GM12878 (cell line): Measurements from ENCODE around the gene TBCB. TPM values are rescaled to one million over a fixed set of nuclear protein-coding genes. Genes with fewer than 3 reads are reported as not detected.

Source experiments
- ATAC-seq: fragments of 200-7000 bp; cut with Tn5 transposase; 3 replicates; pipeline ENCODE4 v1.9.1; 2020; ENCODE audit warnings: mild to moderate bottlenecking, moderate library complexity
- BruUV-seq: library from RNA; stranded (reverse); fragments of 400-500 nt; replicated peaks from 2 replicates; lab custom pipeline; 2021; lab: Mats Ljungman, UMichigan
- CTCF ChIA-PET: fragments of 300-600 bp; sonication (Branson Sonifier 250); formaldehyde crosslinking; extraction: SDS; loops from one replicate; lab custom pipeline; 2021; ENCODE audit warnings: inconsistent platforms; lab: Yijun Ruan, JAX
- POLR2A ChIA-PET: fragments of 350-600 bp; formaldehyde crosslinking; extraction: SDS; loops from one replicate; lab custom pipeline; 2021; ENCODE audit warnings: inconsistent platforms; lab: Charles Lee
- RAD21 ChIA-PET: fragments of 300-600 bp; sonication (Branson Sonifier 250); formaldehyde crosslinking; loops from one replicate; lab custom pipeline; 2023; ENCODE audit warnings: antibody characterized with exemption; ENCODE audit not compliant: unreplicated experiment; lab: Charles Lee
- SMC1A ChIA-PET: fragments of 300-600 bp; sonication (Branson Sonifier 250); formaldehyde crosslinking; loops from one replicate; lab custom pipeline; 2023; ENCODE audit not compliant: unreplicated experiment, uncharacterized antibody; lab: Charles Lee
- DNase-seq: peaks from one replicate; pipeline ENCODE4 v3.0.0-alpha.2; 2011; ENCODE audit warnings: low read depth, low spot score
- FAIRE-seq: peaks from 3 replicates; lab custom pipeline; 2011; peaks lifted over from hg19 to GRCh38; lab: Jason Lieb, UNC
- H2AFZ ChIP-seq: 2 replicates; pipeline ENCODE4 v1.6.0; 2011; ENCODE audit warnings: low read depth, low read length, control low read depth; ENCODE audit not compliant: control insufficient read depth
- H3K27ac ChIP-seq: 2 replicates; pipeline ENCODE4 v1.5.1; 2011; ENCODE audit warnings: control low read depth; ENCODE audit not compliant: control insufficient read depth, insufficient read depth
- H3K27me3 ChIP-seq, 2 experiments: replicated peaks in 1 of 2; 2 replicates each; pipeline versions ENCODE4 v1.6.0 to v1.6.1; 2011; ENCODE audit warnings: low read length in 1 of 2; ENCODE audit not compliant: control insufficient read depth in 2 of 2, insufficient read depth in 2 of 2
- H3K36me3 ChIP-seq, 2 experiments: 2 replicates each; pipeline ENCODE4 v1.5.1; 2011; ENCODE audit warnings: low read length in 1 of 2; ENCODE audit not compliant: control insufficient read depth in 2 of 2, insufficient read depth in 2 of 2
- H3K4me1 ChIP-seq: 2 replicates; pipeline ENCODE4 v1.6.1; 2011; ENCODE audit warnings: mild to moderate bottlenecking, low read length, moderate library complexity, mixed read lengths; ENCODE audit not compliant: control insufficient read depth, insufficient read depth
- H3K4me2 ChIP-seq: 2 replicates; pipeline ENCODE4 v1.6.0; 2011; ENCODE audit warnings: control low read depth; ENCODE audit not compliant: control insufficient read depth, insufficient read depth
- H3K4me3 ChIP-seq: fragments of 200-600 bp; sonication (generic); 2 replicates; pipeline ENCODE4 v1.5.1; 2016
- H3K79me2 ChIP-seq: 2 replicates; pipeline ENCODE4 v1.6.0; 2011; ENCODE audit warnings: low read length; ENCODE audit not compliant: control insufficient read depth, insufficient read depth
- H3K9ac ChIP-seq: 2 replicates; pipeline ENCODE4 v1.8.0; 2011; ENCODE audit warnings: low read length, control low read depth, mixed read lengths; ENCODE audit not compliant: control insufficient read depth, insufficient read depth
- H3K9me3 ChIP-seq: replicated peaks from 3 replicates; pipeline ENCODE4 v1.5.1; 2011; ENCODE audit warnings: mild to moderate bottlenecking, low read length; ENCODE audit not compliant: control insufficient read depth, insufficient read depth
- H4K20me1 ChIP-seq: 2 replicates; pipeline ENCODE4 v1.6.0; 2011; ENCODE audit not compliant: control insufficient read depth, insufficient read depth
- BRCA1 ChIP-seq: IDR thresholded peaks from 2 replicates; pipeline ENCODE4 v1.6.1; 2011; ENCODE audit warnings: low read depth, low read length, improper control_type of control experiment
- CHD2 ChIP-seq: IDR thresholded peaks from 2 replicates; pipeline ENCODE4 v1.6.1; 2011; ENCODE audit warnings: low read depth, low read length, improper control_type of control experiment, borderline replicate concordance
- DPF2 ChIP-seq: fragments of 450-650 bp; IDR thresholded peaks from 2 replicates; pipeline ENCODE4 v1.6.1; 2017; ENCODE audit warnings: mild to moderate bottlenecking
- HCFC1 ChIP-seq: fragments of 150-350 bp; IDR thresholded peaks from 2 replicates; pipeline ENCODE4 v1.6.1; 2014; ENCODE audit warnings: low read length
- IKZF1 ChIP-seq: fragments of 450-650 bp; conservative IDR thresholded peaks from 2 replicates; pipeline ENCODE4 v1.6.1; 2017; ENCODE audit warnings: antibody characterized with exemption, mild to moderate bottlenecking
- MYC ChIP-seq: IDR thresholded peaks from 2 replicates; pipeline ENCODE4 v1.6.1; 2011; ENCODE audit warnings: mild to moderate bottlenecking, low read length, moderate library complexity, inconsistent platforms; ENCODE audit not compliant: insufficient read depth, insufficient replicate concordance, insufficient read length, severe bottlenecking
- RAD21 ChIP-seq: IDR thresholded peaks from 2 replicates; pipeline ENCODE4 v1.6.1; 2011; ENCODE audit warnings: mild to moderate bottlenecking, low read depth, low read length, moderate library complexity; ENCODE audit not compliant: insufficient read depth
- SIX5 ChIP-seq: IDR thresholded peaks from 2 replicates; pipeline ENCODE4 v1.6.1; 2011; ENCODE audit warnings: mild to moderate bottlenecking, low read depth, low read length, moderate library complexity; ENCODE audit not compliant: severe bottlenecking
- SPI1 ChIP-seq: IDR thresholded peaks from 2 replicates; pipeline ENCODE4 v1.6.1; 2011; ENCODE audit warnings: low read depth, mild to moderate bottlenecking, low read length, moderate library complexity, borderline replicate concordance; ENCODE audit not compliant: insufficient read depth
- STAT1 ChIP-seq: fragments of 450-650 bp; conservative IDR thresholded peaks from 2 replicates; pipeline ENCODE4 v1.6.1; 2014; ENCODE audit warnings: antibody characterized with exemption, mild to moderate bottlenecking
- TCF3 ChIP-seq: IDR thresholded peaks from 2 replicates; pipeline ENCODE4 v1.6.1; 2012; ENCODE audit warnings: low read depth, mild to moderate bottlenecking, low read length, borderline replicate concordance; ENCODE audit not compliant: insufficient read depth
- ZNF217 ChIP-seq: fragments of 450-650 bp; IDR thresholded peaks from 2 replicates; pipeline ENCODE4 v1.6.1; 2017; ENCODE audit warnings: antibody characterized with exemption, mild to moderate bottlenecking
- WGBS: methylation state at CpG from one replicate; pipeline ENCODE4 v1.1.6; 2016; ENCODE audit warnings: low lambda C conversion rate; ENCODE audit not compliant: insufficient replicate concordance, insufficient coverage; ENCODE audit errors: missing lambda C conversion rate; 5-methylcytosine and 5-hydroxymethylcytosine counted together
- in situ Hi-C: fragments of 300-500 bp; cut with MboI; formaldehyde crosslinking; loops from 9 replicates; pipeline ENCODE4 v1.14.3; 2018; ENCODE audit warnings: mixed read lengths
- intact Hi-C: fragments of 100-400 bp; cut with micrococcal nuclease; formaldehyde crosslinking; loops from one replicate; pipeline ENCODE4 v1.14.2; 2022; ENCODE audit not compliant: unreplicated experiment
- polyA plus RNA-seq, 11 experiments: library from polyadenylated mRNA; depleted of rRNA in 4 of 11; unstranded in 6 of 11; stranded (reverse) in 5 of 11; fragments of >200 nt; fragmentation: Nextera tagmentation in 4 of 11; fragmentation: Illumina TruSeq in 1 of 11; extraction: Ambion mirVana in 4 of 11; extraction: Trizol in 1 of 11; gene quantifications; 1 replicate in 1 of 11; 2 replicates in 10 of 11; pipeline versions ENCODE4 v1.2.1 to v1.2.3, GENCODE V29; 2011 to 2016; ENCODE audit warnings: inconsistent platforms in 2 of 11, missing spikeins in 2 of 11, low read depth in 1 of 11
- total RNA-seq, 4 experiments: library from RNA; depleted of rRNA in 3 of 4; stranded (reverse); fragments of >200 nt in 3 of 4; fragmentation: Illumina TruSeq in 1 of 4; extraction: Trizol in 1 of 4; gene quantifications; 2 replicates each; pipeline versions ENCODE4 v1.2.1 to v1.2.3, GENCODE V29; 2013 to 2021
- TF ChIP-seq, protein P1 (sequence below): fragments of 450-650 bp; conservative IDR thresholded peaks from 2 replicates; pipeline ENCODE4 v1.6.1; 2017; ENCODE audit warnings: mild to moderate bottlenecking, moderate library complexity
- TF ChIP-seq, protein P2 (sequence below): IDR thresholded peaks from 2 replicates; pipeline ENCODE4 v1.6.1; 2012; ENCODE audit warnings: low read depth, low read length, improper control_type of control experiment
- TF ChIP-seq, protein P3 (sequence below): fragments of 450-650 bp; IDR thresholded peaks from 2 replicates; pipeline ENCODE4 v1.6.1; 2017; ENCODE audit warnings: mild to moderate bottlenecking, moderate library complexity

Gene TBCB
- total and polyA plus RNA-seq, 10 of the 15 experiments (the other 5 are each of a cell fraction or from before 2014, with no cell fraction given), result 9.4 to 193 (median 126) TPM

DNA sequence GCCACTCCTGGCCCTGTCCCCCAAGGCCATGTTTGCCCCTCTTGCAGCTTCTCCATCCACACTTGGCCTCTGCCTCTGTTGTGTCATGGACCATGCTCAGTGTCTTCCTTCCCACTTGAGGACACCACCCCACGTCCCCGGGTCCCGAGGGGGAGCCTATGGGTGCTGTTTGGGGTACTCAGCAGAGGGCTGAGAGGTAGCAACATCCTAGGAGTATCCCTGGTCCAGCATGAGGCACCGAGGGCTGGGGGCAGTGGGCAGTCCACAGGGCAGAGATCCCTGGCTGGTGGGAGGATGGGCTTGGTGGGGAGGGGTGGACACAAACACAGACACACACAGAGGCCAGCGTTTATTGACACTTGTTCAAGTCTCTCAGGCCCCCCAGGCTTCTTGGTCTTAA is 35.3 kb downstream of the TBCB start:
- Histone ChIP-seq H3K27me3 (no peaks in the 10 kb centered on the region), H3K36me3 (peaks cover 9 to 19% of the 10 kb centered on the region in 2 experiments), H3K9me3 (no peaks in the 10 kb centered on the region), H3K79me2 (no peaks in the 10 kb centered on the region), H3K9ac (no peak overlapping the region), H3K4me1 (no peaks in the 10 kb centered on the region), H3K4me2 (no peak overlapping the region), H3K27ac (no peak overlapping the region), H3K4me3 (no peak overlapping the region), H4K20me1 (no peaks in the 10 kb centered on the region), H2AFZ (no peak overlapping the region)
- RAD21 ChIA-PET, result interaction anchor here (0.7 kb wide), 1 partner anchor 23 kb away, joined by 3 read pairs; no protein-coding TSS in a partner anchor
- no peak for DNase-seq
- ATAC-seq, result no peak
- SMC1A ChIA-PET, result no interaction called here
- intact Hi-C loops, result no loop called here
- CTCF ChIA-PET, result no interaction called here
- in situ Hi-C loops, result no loop called here
- POLR2A ChIA-PET, result no interaction called here
- BruUV-seq, result no TSS peak
- WGBS, result 98% methylated on average over 5 of the region's 5 CpGs
- TF ChIP-seq CHD2 (no peak), DPF2 (no peak), IKZF1 (no peak), SPI1 (no peak), TCF3 (no peak), BRCA1 (no peak), STAT1 (no peak), HCFC1 (no peak), RAD21 (no peak), SIX5 (no peak), ZNF217 (no peak), MYC (no peak)
- TF ChIP-seq, protein P1, sequence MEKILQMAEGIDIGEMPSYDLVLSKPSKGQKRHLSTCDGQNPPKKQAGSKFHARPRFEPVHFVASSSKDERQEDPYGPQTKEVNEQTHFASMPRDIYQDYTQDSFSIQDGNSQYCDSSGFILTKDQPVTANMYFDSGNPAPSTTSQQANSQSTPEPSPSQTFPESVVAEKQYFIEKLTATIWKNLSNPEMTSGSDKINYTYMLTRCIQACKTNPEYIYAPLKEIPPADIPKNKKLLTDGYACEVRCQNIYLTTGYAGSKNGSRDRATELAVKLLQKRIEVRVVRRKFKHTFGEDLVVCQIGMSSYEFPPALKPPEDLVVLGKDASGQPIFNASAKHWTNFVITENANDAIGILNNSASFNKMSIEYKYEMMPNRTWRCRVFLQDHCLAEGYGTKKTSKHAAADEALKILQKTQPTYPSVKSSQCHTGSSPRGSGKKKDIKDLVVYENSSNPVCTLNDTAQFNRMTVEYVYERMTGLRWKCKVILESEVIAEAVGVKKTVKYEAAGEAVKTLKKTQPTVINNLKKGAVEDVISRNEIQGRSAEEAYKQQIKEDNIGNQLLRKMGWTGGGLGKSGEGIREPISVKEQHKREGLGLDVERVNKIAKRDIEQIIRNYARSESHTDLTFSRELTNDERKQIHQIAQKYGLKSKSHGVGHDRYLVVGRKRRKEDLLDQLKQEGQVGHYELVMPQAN, result no peak
- TF ChIP-seq, protein P2, sequence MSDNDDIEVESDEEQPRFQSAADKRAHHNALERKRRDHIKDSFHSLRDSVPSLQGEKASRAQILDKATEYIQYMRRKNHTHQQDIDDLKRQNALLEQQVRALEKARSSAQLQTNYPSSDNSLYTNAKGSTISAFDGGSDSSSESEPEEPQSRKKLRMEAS, result no peak
- TF ChIP-seq, protein P3, sequence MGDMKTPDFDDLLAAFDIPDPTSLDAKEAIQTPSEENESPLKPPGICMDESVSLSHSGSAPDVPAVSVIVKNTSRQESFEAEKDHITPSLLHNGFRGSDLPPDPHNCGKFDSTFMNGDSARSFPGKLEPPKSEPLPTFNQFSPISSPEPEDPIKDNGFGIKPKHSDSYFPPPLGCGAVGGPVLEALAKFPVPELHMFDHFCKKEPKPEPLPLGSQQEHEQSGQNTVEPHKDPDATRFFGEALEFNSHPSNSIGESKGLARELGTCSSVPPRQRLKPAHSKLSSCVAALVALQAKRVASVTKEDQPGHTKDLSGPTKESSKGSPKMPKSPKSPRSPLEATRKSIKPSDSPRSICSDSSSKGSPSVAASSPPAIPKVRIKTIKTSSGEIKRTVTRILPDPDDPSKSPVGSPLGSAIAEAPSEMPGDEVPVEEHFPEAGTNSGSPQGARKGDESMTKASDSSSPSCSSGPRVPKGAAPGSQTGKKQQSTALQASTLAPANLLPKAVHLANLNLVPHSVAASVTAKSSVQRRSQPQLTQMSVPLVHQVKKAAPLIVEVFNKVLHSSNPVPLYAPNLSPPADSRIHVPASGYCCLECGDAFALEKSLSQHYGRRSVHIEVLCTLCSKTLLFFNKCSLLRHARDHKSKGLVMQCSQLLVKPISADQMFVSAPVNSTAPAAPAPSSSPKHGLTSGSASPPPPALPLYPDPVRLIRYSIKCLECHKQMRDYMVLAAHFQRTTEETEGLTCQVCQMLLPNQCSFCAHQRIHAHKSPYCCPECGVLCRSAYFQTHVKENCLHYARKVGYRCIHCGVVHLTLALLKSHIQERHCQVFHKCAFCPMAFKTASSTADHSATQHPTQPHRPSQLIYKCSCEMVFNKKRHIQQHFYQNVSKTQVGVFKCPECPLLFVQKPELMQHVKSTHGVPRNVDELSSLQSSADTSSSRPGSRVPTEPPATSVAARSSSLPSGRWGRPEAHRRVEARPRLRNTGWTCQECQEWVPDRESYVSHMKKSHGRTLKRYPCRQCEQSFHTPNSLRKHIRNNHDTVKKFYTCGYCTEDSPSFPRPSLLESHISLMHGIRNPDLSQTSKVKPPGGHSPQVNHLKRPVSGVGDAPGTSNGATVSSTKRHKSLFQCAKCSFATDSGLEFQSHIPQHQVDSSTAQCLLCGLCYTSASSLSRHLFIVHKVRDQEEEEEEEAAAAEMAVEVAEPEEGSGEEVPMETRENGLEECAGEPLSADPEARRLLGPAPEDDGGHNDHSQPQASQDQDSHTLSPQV, result no peak
- no peak for FAIRE-seq
